ENCODE measurements around the gene ZBTB38.

Gene ZBTB38

DNA sequence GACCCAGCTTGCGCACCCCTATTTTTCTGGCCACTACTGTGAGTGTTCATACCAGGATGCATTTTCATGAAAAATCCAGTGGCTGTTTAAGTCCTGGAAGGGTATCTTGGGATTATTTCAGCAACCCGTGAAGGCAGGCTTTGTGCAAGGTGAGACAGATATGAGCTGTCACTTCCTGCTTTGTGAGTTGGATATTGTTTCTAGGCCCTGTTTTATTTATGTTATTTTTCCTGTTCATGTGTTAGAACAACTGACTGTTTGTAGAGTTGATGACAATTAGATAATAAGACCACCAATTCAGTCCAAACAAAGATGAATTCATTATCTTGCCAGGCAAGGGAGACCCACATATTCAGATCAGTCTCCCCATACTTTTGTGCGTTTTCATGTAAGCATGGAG is 42.5 kb downstream of the ZBTB38 start:
- TF ChIP-seq, protein P1, sequence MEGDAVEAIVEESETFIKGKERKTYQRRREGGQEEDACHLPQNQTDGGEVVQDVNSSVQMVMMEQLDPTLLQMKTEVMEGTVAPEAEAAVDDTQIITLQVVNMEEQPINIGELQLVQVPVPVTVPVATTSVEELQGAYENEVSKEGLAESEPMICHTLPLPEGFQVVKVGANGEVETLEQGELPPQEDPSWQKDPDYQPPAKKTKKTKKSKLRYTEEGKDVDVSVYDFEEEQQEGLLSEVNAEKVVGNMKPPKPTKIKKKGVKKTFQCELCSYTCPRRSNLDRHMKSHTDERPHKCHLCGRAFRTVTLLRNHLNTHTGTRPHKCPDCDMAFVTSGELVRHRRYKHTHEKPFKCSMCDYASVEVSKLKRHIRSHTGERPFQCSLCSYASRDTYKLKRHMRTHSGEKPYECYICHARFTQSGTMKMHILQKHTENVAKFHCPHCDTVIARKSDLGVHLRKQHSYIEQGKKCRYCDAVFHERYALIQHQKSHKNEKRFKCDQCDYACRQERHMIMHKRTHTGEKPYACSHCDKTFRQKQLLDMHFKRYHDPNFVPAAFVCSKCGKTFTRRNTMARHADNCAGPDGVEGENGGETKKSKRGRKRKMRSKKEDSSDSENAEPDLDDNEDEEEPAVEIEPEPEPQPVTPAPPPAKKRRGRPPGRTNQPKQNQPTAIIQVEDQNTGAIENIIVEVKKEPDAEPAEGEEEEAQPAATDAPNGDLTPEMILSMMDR (IDR thresholded peaks at IDR 0.05; ENCODE audit: control insufficient read depth, insufficient read depth, low read depth, low read length, missing control alignments), result no peak
- no peak for DNase-seq (ENCODE audit: low read depth)
- no peak overlapping the region for H3K4me3 ChIP-seq (ENCODE audit: control insufficient read depth, low read depth, low read length)

DNA sequence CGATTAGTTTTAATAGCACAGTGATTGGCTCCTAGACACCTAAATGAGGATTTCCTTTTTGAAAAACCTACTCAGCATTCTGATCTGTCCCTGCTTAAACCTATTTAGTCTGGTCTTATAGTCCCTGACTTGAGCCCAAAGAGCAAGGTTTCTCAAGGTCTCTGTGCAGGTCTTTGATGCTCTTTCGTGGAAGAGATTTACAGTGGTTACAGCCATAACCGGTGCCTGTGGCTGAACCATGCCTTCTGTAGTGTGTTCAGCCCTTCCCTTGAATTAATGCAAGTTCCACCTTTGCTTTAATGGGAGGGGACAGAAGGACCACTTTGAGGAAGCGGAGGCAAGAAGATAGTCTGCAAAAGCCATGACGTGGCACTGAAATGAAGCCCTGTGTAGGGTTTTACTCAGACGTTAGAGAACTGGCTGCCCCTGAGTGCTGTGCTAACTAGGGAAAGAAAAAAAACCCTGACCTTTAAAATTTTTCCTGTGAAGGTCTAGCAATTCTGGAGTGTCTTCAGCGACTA is 43.0 kb downstream of the ZBTB38 start:
- DNase-seq (ENCODE audit: low read depth), result no peak
- TF ChIP-seq, protein P1 (IDR thresholded peaks at IDR 0.05; ENCODE audit: control insufficient read depth, insufficient read depth, low read depth, low read length, missing control alignments), result no peak
- H3K4me3 ChIP-seq (ENCODE audit: control insufficient read depth, low read depth, low read length), result no peak overlapping the region

DNA sequence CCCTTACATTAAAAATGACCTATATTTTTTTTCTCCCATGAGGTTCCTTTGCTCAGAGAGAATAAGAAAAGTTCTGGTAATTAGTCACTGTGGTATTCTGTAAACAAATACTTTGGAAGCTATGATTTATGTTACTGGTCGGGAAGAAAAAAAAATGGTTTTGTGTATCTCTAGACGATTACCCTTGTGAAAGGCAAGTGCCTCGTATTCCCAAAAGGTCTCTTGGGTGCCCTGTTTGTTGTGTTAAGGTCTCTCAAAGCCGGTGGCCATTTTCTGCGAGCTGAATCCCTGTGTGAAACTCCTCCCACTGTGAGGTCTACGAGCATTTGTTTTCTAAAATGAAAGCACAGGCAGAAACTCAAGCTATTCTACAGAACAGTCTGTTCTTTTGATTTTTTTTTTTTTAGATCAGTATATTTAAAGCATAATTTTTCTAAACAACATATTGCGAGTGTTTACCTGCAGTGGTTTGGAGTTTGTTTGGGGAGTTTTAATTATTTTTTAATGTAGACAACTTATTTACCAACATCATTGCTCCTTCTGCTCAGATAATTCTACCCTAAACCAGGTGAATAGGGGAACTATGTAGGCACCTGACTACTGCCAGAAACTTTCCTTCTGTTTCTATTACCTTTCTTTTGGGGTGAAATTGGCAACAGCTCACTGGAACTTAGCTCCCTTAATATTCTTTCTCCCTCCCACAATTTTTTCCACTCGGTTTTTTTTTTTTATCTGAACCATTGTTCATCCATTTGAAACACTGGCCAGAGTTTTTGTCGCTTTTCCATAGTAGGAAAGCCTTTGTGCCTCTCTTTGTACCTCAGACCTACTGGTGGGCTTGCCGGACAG is 44.0 kb downstream of the ZBTB38 start:
- TF ChIP-seq, protein P1 (IDR thresholded peaks at IDR 0.05; ENCODE audit: control insufficient read depth, insufficient read depth, low read depth, low read length, missing control alignments), result no peak
- DNase-seq (ENCODE audit: low read depth), result peak; percentile 63
- no peak overlapping the region for H3K4me3 ChIP-seq (ENCODE audit: control insufficient read depth, low read depth, low read length)

DNA sequence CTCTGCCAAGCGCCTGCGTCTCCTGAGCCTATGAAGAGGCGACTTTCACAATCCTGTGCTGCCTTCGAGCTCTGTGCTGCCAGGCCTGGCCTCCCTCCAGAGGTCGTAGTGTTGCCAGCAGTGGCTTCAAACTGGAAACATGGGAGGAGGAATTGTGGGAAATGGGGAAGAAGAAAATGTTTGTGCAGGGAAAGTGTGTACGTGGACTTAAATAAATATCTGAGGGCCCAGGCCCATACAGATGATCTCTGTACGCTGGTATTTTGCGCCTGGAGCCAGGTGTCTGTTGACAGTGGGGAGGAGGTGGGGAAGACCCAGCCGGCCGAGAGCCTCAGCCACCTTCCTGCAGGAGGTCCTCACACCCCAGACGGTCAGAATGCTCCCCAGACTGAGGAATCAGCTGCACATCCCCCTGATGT is 44.6 kb downstream of the ZBTB38 start:
- DNase-seq (ENCODE audit: low read depth), result peak; percentile 82
- TF ChIP-seq, protein P1 (IDR thresholded peaks at IDR 0.05; ENCODE audit: control insufficient read depth, insufficient read depth, low read depth, low read length, missing control alignments), result no peak
- H3K4me3 ChIP-seq (ENCODE audit: control insufficient read depth, low read depth, low read length), result no peak overlapping the region

DNA sequence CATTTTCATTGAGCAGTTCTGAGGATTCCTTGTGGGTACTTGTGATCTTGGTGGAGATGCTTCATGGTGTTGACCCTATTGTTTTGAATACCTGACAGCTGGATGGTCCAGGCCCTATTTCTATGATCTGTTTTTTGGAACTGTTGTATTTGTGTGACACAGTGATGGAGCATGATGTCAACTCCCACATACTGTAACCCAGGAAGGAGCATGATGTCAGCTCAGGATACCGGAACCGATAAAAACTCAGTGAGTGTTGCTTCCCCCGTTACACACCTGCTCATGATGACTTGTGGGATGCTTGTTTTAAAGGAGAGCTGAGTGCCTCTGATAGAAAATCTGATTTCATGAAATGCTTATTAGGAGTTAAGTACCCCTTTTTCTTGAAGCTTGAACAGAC is 45.1 kb downstream of the ZBTB38 start:
- TF ChIP-seq, protein P1 (IDR thresholded peaks at IDR 0.05; ENCODE audit: control insufficient read depth, insufficient read depth, low read depth, low read length, missing control alignments), result no peak
- H3K4me3 ChIP-seq (ENCODE audit: control insufficient read depth, low read depth, low read length), result no peak overlapping the region
- no peak for DNase-seq (ENCODE audit: low read depth)

DNA sequence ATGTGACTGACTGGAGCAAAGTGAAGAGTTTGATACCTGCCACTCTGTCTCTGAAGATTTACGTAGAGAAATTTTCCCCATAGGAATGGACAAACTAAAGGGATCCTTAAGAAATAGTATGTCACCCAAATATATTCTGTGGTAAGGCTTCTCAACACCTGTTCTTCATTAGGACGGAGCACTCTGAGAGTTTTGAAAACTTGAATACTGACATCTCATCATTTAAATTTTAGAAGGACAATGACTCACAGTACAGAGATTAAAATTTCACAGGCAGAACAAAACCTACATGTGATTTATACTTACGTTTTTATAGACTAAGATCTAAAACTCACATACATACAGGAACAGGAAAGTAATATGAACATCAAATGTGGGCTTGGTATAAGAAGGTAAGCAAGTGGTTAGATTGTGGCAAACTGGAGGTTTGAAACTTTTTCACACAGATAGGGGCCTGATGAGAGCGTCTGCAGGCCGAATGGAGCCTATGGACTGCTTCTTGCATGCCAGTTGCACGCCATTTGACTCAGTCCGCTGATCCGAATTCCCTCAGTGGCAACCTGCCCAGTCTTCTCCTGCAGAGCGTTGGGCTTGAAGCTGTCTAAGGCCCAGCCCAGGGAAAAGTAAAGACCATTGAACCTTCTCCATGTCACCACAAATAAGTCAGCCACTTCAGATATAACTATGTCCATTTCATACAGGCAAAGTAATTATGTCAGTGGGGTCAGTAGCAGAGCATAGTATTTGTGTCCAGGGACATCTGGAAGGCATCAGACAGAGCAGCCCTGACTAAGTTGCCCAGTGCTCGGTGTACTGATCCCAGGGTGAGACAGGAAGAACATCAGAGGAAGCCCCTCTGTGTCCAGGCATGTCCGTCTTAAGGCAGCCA is 45.7 kb downstream of the ZBTB38 start:
- TF ChIP-seq, protein P1 (IDR thresholded peaks at IDR 0.05; ENCODE audit: control insufficient read depth, insufficient read depth, low read depth, low read length, missing control alignments), result no peak
- DNase-seq (ENCODE audit: low read depth), result peak; percentile 76
- H3K4me3 ChIP-seq (ENCODE audit: control insufficient read depth, low read depth, low read length), result no peak overlapping the region

All from AG09309 (cell line).